Activated B cell treated with CpG ODN at 0.5 μM for 24 hours (primary cell): Measurements from ENCODE around the gene ACSS1. TPM values are rescaled to one million over a fixed set of nuclear protein-coding genes. Genes with fewer than 3 reads are reported as not detected.

Experiments
- ATAC-seq: fragments of 200-7000 bp; cut with Tn5 transposase; one replicate; pipeline ENCODE4 v1.10.0; 2021; ENCODE audit warnings: low read depth, mild to moderate bottlenecking, moderate library complexity
- CTCF ChIA-PET: fragments of 350-600 bp; sonication (Branson Sonifier 250); formaldehyde crosslinking; loops from one replicate; lab custom pipeline; 2021; ENCODE audit warnings: antibody characterized with exemption; lab: Charles Lee
- POLR2A ChIA-PET: fragments of 350-600 bp; sonication (Branson Sonifier 250); formaldehyde crosslinking; loops from one replicate; lab custom pipeline; 2021; ENCODE audit warnings: antibody characterized with exemption; lab: Charles Lee
- DNase-seq: peaks from one replicate; pipeline ENCODE4 v3.0.0; 2022
- H3K27ac Mint-ChIP-seq: one replicate; pipeline ENCODE4 v1.8.0; 2020; ENCODE audit warnings: mixed read lengths
- H3K27me3 Mint-ChIP-seq: one replicate; pipeline ENCODE4 v1.8.0; 2021; ENCODE audit warnings: mixed read lengths
- H3K36me3 Mint-ChIP-seq: one replicate; pipeline ENCODE4 v1.8.0; 2021; ENCODE audit warnings: low read depth, mixed read lengths
- H3K4me1 Mint-ChIP-seq: one replicate; pipeline ENCODE4 v1.8.0; 2021; ENCODE audit warnings: mixed read lengths
- H3K4me3 Mint-ChIP-seq: one replicate; pipeline ENCODE4 v1.8.0; 2020; ENCODE audit warnings: mild to moderate bottlenecking, mixed read lengths
- H3K9me3 Mint-ChIP-seq: one replicate; pipeline ENCODE4 v1.8.0; 2020; ENCODE audit warnings: mixed read lengths
- CTCF ChIP-seq: fragments of 200-600 bp; IDR thresholded peaks from one replicate; pipeline ENCODE4 v1.8.0; 2022; ENCODE audit warnings: antibody characterized with exemption, mild to moderate bottlenecking
- intact Hi-C: fragments of 100-400 bp; cut with micrococcal nuclease; formaldehyde crosslinking; loops from one replicate; pipeline ENCODE4 v1.15.1; 2024
- total RNA-seq: library from RNA; stranded (reverse); gene quantifications from 2 replicates; pipeline ENCODE4 v1.2.3, GENCODE V29; 2022

The ACSS1 gene
- total RNA-seq, 1 donor from 2014 or later = 34.4 TPM

DNA sequence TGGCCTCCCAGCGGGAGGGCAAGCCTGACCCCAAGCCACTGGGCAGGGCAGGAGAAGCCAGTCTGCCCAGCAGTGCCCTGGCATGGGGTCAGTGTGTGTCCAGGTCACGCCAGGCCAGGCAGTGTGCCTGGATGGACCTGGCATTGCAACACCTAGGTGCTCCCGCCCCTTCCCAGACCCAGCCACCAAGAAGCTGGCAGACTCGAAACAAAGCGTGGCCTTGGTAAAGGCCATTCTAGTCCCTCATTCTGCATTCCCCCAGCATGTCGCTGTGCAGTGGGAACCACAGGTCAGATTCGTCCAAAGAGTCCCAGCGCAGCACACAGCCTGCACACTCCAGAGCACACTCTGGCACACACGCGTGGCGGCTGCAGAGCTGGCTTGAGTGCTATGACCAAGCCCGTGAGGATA lies 46.1 kb downstream of the ACSS1 start:
- ChIA-PET CTCF (no interaction called here), POLR2A (no interaction called here)
- intact Hi-C loops = no loop called here
- Mint-ChIP-seq H3K27me3 (no peaks in the 10 kb centered on the region), H3K9me3 (no peaks in the 10 kb centered on the region), H3K4me1 (peaks cover 10% of the 10 kb centered on the region), H3K4me3 (no peak overlapping the region), H3K36me3 (peaks cover 94% of the 10 kb centered on the region), H3K27ac (no peak overlapping the region)
- ATAC-seq (no peak), DNase-seq (no peak)
- no peak for TF ChIP-seq CTCF

DNA sequence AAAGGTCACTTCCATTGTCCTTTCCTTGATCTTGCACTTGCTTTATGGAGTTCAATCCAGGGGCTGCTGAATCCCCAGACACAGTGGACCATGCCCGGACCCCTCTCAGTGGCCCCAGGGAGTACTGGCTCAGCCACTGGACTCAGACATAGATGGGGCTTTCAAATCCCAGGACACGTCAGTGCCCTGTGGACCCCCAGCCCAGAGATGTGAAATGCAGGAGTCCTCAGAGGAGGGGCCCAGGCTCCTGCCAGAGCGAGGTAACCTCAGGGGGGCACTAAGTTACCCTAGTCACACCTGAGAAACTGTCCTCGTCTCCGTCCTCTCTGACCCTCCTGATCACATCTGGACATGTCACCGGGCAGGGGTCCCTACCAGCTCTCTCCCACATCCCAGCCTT lies 46.7 kb downstream of the ACSS1 start:
- no peaks in the 10 kb centered on the region for H3K9me3 Mint-ChIP-seq
- DNase-seq (no peak), ATAC-seq (no peak)
- no peak overlapping the region for H3K27ac Mint-ChIP-seq
- H3K4me3 Mint-ChIP-seq = no peak overlapping the region
- ChIA-PET CTCF (no interaction called here), POLR2A (no interaction called here)
- H3K36me3 Mint-ChIP-seq = peaks cover 94% of the 10 kb centered on the region
- no peaks in the 10 kb centered on the region for H3K27me3 Mint-ChIP-seq
- H3K4me1 Mint-ChIP-seq = peaks cover 8% of the 10 kb centered on the region
- intact Hi-C loops = no loop called here
- TF ChIP-seq CTCF = no peak

- no peak overlapping the region for H3K27ac Mint-ChIP-seq
- TF ChIP-seq CTCF = no peak
- ChIA-PET POLR2A (no interaction called here), CTCF (no interaction called here)
- no peaks in the 10 kb centered on the region for H3K4me1 Mint-ChIP-seq
- DNase-seq (no peak), ATAC-seq (no peak)
- intact Hi-C loops = no loop called here
- H3K4me3 Mint-ChIP-seq = no peak overlapping the region
- H3K27me3 Mint-ChIP-seq = no peaks in the 10 kb centered on the region
- H3K36me3 Mint-ChIP-seq = peaks cover 93% of the 10 kb centered on the region
- no peaks in the 10 kb centered on the region for H3K9me3 Mint-ChIP-seq
These were observed 48.5 kb downstream of the ACSS1 start for GRCh38 chr20:25009218-25010145.

DNA sequence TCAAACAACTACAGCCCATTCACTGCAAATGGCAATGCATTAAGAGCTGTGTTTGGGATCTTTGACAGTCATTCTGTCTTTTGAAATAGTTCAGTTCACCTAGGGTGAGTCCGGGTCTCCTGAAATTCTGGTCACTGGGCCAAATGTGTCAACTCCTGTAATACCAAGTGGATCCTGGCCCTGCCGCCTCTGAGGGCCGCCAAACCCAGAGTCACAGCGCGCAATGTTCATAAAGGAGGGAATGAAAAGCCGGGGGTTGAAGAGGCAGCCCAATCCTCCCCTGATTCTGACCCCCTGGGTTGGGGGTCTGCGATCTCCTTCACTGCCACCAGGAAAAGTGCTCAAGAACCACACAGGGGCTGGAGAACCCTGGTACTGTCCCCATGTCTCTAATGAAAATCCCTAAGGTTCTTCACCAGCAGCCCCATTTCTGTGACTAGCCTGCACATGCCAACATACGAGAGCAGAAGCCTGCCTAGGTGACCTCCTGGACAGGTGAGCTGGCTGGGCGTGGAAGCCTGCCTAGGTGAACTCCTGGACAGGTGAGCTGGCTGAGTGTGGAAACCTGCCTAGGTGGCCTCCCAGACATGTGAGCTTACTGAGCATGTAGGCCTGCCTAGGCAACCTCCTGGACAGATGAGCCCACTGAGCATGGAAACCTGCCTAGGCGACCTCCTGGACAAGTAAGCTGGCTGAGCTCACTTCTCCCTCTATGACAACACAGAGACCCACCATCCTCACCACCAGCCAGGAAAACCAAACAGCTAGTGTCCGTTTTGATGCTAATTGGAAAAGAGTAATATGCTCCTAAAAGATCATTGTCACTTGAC lies 49.3 kb downstream of the ACSS1 start:
- ChIA-PET CTCF (no interaction called here), POLR2A (no interaction called here)
- intact Hi-C loops = no loop called here
- H3K36me3 Mint-ChIP-seq = peaks cover 93% of the 10 kb centered on the region
- TF ChIP-seq CTCF = no peak
- no peak overlapping the region for H3K4me3 Mint-ChIP-seq
- no peaks in the 10 kb centered on the region for H3K4me1 Mint-ChIP-seq
- no peaks in the 10 kb centered on the region for H3K27me3 Mint-ChIP-seq
- DNase-seq (no peak), ATAC-seq (no peak)
- no peaks in the 10 kb centered on the region for H3K9me3 Mint-ChIP-seq
- no peak overlapping the region for H3K27ac Mint-ChIP-seq
